NCI-H1092 (cell line): ENCODE results near the gene SLC35D1.
"Not testable (repeated sequence)": the region's sequence is repeated elsewhere in the genome, so short reads cannot be mapped to it uniquely, and the experiment has no call there.

ENCODE experiments used
- DNase-seq: peaks from one replicate; lab custom pipeline; 2025; lab: John Stamatoyannopoulos, UW

Gene SLC35D1

DNA sequence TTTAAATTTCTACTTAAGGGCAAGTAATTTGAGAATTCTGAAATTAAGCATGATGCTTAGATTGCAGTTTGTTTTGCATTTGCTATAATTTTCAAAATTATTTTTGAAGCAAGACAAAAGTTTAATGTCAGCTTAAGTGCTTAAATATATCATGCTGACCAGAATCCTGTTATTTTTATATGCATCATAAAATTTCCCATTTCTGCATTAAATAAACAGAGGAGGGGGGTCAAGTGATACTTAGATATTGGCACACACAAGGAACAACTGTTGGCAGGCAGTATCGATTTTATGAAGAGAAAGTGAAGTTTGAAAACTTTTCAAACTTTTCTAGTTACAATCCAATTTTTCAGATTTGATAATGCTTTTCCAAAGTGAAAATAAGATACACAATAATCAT, 68.1 kb downstream of the SLC35D1 start:
- DNase-seq: no peak

DNA sequence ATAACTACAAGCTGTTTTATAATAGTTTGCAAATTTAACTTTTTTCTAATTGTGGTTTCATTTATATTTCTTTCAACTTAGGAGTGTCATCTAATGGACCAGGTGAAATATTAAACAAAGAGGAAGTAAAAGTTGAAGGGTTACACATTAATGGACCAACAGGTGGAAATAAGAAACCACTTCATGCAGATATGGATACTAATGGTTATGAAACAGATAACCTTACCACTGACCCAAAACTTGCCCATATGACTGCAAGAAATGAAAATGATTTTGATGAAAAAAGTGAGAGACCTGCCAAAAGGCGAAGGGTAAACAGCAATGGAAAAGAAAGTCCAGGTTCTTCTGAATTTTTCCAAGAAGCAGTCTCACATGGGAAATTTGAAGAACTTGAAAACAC, 69.5 kb downstream of the SLC35D1 start:
- DNase-seq: no peak

GRCh38 chr1:66982561-66983260, 71.2 kb downstream of the SLC35D1 start:
- DNase-seq: no peak

- no peak for DNase-seq
These were observed 72.3 kb downstream of the SLC35D1 start for GRCh38 chr1:66981679-66982078.

- no peak for DNase-seq
These were observed 73.1 kb downstream of the SLC35D1 start for GRCh38 chr1:66980745-66981367.

DNA sequence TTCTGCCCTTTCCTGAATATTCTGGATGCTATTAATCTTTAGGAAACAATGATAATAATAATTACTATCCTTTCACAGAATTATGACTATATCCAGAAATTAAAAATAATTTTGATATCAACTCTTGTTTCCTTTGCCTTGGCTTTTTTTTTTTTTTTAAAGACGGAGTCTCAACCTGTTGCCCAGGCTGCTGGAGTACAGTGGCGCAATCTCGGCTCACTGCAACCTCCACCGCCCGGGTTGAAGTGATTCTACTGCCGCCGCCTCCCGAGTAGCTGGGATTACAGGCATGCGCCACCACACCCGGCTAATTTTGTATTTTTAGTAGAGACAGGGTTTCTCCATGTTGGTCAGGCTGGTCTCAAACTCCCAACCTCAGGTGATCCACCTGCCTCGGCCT, 74.3 kb downstream of the SLC35D1 start:
- not testable (repeated sequence) for DNase-seq

DNA sequence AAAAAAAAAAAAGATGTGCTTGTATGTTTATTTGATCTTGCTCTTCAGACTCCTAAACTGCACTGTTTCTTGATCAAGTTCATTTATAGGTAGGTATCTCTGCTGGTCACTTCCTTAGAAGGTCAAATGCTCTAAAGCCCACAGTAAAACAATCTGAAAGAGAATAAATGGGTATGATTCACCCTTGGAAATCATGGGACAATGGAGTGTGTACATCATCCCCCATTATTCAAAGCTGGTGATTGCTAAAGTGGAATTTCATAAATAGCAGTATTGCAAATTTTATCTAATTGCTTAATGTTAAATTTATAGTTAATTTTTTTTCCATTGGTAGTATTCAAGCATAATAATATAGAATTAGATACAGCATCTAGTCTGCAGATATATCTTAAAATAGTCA, 75.7 kb downstream of the SLC35D1 start:
- no peak for DNase-seq

DNA sequence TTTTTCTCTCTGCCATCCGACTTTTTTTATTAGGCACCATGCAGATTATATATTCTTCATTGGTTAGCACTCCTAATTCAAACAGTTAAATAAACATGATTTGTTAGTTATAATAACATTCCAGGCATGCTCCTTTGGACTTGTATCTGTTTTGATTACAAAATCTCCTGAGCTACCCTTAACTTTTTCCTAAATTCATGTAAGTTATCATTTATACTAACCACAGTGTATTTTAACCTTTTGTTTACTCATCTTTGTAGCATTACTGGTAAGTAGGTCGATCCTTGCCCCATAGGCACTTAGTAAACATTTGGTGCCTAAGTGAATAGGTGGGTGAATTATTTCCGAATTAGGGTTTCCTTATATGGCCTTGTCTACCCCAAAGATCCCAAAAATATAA, 85.4 kb downstream of the SLC35D1 start:
- DNase-seq: no peak

- not testable (repeated sequence) for DNase-seq
These were observed 87.6 kb downstream of the SLC35D1 start for GRCh38 chr1:66966188-66966873.

GRCh38 chr1:66957938-66958337, 96.0 kb downstream of the SLC35D1 start:
- no peak for DNase-seq

- no peak for DNase-seq
These were observed 99.7 kb downstream of the SLC35D1 start for GRCh38 chr1:66954208-66954607.

- DNase-seq: no peak
These were observed 102.4 kb downstream of the SLC35D1 start for GRCh38 chr1:66951513-66951912.
